Stimulated activated naive CD8-positive, alpha-beta T cell treated with anti-CD3 and anti-CD28 coated beads, Interleukin-15, Interleukin-2, amounts not matched to agents 100 U/mL and 50 U/mL, for 24 hours (primary cell): Measurements from ENCODE around the gene DNAH10.
"Not testable (repeated sequence)": the region's sequence is repeated elsewhere in the genome, so short reads cannot be mapped to it uniquely, and the experiment has no call there.

ENCODE experiments used
- ATAC-seq: fragments of 150-1000 bp; cut with Tn5 transposase; one replicate; pipeline ENCODE4 v1.10.0; 2021
- DNase-seq: peaks from one replicate; pipeline ENCODE4 v3.0.0; 2021

Gene DNAH10

GRCh38 chr12:123908884-123909725 lies 147.0 kb downstream of the DNAH10 start:
- DNase-seq (no peak), ATAC-seq (no peak)

- no peak for DNase-seq
- ATAC-seq = no peak
These were observed 148.0 kb downstream of the DNAH10 start for GRCh38 chr12:123910057-123910456.

GRCh38 chr12:123910761-123911193 lies 148.7 kb downstream of the DNAH10 start:
- ATAC-seq = peak; percentile 21
- no peak for DNase-seq

GRCh38 chr12:123911672-123912409 lies 149.7 kb downstream of the DNAH10 start:
- DNase-seq, ATAC-seq: not testable (repeated sequence)

- ATAC-seq (no peak), DNase-seq (no peak)
These were observed 150.6 kb downstream of the DNAH10 start for GRCh38 chr12:123912415-123913380.

GRCh38 chr12:123914726-123915333 lies 152.7 kb downstream of the DNAH10 start:
- no peak for ATAC-seq
- no peak for DNase-seq

GRCh38 chr12:123916729-123917128 lies 154.6 kb downstream of the DNAH10 start:
- DNase-seq (peak; percentile 66), ATAC-seq (peak; percentile 98)

- DNase-seq (no peak), ATAC-seq (no peak)
These were observed 155.3 kb downstream of the DNAH10 start for GRCh38 chr12:123917337-123917850.

GRCh38 chr12:123919980-123920360 lies 157.9 kb downstream of the DNAH10 start:
- DNase-seq (no peak), ATAC-seq (no peak)

GRCh38 chr12:123923038-123923437 lies 160.9 kb downstream of the DNAH10 start:
- ATAC-seq (no peak), DNase-seq (no peak)

GRCh38 chr12:123923927-123924326 lies 161.8 kb downstream of the DNAH10 start:
- ATAC-seq (no peak), DNase-seq (no peak)

- no peak for DNase-seq
- no peak for ATAC-seq
These were observed 162.4 kb downstream of the DNAH10 start for GRCh38 chr12:123924539-123924938.

GRCh38 chr12:123928274-123928865 lies 166.3 kb downstream of the DNAH10 start:
- no peak for ATAC-seq
- no peak for DNase-seq

GRCh38 chr12:123928897-123929296 lies 166.8 kb downstream of the DNAH10 start:
- ATAC-seq = no peak
- no peak for DNase-seq

GRCh38 chr12:123929946-123930583 lies 168.0 kb downstream of the DNAH10 start:
- ATAC-seq (no peak), DNase-seq (no peak)

GRCh38 chr12:123931686-123932321 lies 169.7 kb downstream of the DNAH10 start:
- peak; percentile 57 for ATAC-seq
- DNase-seq = peak; percentile 31

GRCh38 chr12:123933214-123933613 lies 171.1 kb downstream of the DNAH10 start:
- DNase-seq = no peak
- ATAC-seq = no peak

- ATAC-seq (no peak), DNase-seq (no peak)
These were observed 172.0 kb downstream of the DNAH10 start for GRCh38 chr12:123934016-123934620.

- no peak for ATAC-seq
- no peak for DNase-seq
These were observed 172.7 kb downstream of the DNAH10 start for GRCh38 chr12:123934829-123935228.

GRCh38 chr12:123935956-123936355 lies 173.9 kb downstream of the DNAH10 start:
- DNase-seq = no peak
- no peak for ATAC-seq
